ENCODE measurements around the gene SCGN. TPM values are rescaled to one million over a fixed set of nuclear protein-coding genes. Genes with fewer than 3 reads are reported as not detected.

The SCGN gene
- total RNA-seq, 6 experiments from 2014 or later, result 0.74 to 2.2 (median 0.99) TPM

DNA sequence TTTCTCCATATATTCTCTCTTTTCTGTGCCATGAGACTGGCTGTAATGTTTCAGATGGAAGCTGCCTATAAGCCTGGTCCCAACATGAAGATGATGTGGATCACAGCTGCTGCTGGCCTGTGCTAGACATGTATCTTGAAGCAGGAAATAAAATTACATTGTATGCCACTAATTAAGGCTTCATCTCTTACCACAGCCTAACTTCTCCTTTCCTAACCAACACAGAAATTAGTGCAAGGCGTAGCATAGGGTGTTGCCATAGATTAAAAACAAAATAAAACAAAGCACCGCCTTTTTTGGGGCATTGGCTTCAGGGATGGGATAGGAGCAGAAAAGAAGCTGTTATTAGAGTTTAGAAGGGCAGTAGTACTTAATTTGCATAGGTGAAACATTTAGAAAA, 97.8 kb downstream of the SCGN start:
- ATAC-seq (no peak), DNase-seq (no peak)
- no peaks in the 10 kb centered on the region for H3K9me3 ChIP-seq
- intact Hi-C loops (cut with DNase I), result no loop called here
- WGBS (ENCODE audit: insufficient coverage, low coverage, low lambda C conversion rate, missing lambda C conversion rate), result 45% methylated on average over 2 of the region's 2 CpGs
- no peak for TF ChIP-seq POLR2A (IDR thresholded peaks at IDR 0.05)
- TF ChIP-seq, protein P1, sequence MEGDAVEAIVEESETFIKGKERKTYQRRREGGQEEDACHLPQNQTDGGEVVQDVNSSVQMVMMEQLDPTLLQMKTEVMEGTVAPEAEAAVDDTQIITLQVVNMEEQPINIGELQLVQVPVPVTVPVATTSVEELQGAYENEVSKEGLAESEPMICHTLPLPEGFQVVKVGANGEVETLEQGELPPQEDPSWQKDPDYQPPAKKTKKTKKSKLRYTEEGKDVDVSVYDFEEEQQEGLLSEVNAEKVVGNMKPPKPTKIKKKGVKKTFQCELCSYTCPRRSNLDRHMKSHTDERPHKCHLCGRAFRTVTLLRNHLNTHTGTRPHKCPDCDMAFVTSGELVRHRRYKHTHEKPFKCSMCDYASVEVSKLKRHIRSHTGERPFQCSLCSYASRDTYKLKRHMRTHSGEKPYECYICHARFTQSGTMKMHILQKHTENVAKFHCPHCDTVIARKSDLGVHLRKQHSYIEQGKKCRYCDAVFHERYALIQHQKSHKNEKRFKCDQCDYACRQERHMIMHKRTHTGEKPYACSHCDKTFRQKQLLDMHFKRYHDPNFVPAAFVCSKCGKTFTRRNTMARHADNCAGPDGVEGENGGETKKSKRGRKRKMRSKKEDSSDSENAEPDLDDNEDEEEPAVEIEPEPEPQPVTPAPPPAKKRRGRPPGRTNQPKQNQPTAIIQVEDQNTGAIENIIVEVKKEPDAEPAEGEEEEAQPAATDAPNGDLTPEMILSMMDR (IDR thresholded peaks at IDR 0.05), result no peak
- peaks cover 0 to 33% (median 14%) of the 10 kb centered on the region in 4 donors for H3K4me1 ChIP-seq
- H3K4me3 ChIP-seq, result no peak overlapping the region
- no peak overlapping the region for H3K27ac ChIP-seq
- no peaks in the 10 kb centered on the region for H3K36me3 ChIP-seq
- H3K27me3 ChIP-seq, result no peaks in the 10 kb centered on the region

DNA sequence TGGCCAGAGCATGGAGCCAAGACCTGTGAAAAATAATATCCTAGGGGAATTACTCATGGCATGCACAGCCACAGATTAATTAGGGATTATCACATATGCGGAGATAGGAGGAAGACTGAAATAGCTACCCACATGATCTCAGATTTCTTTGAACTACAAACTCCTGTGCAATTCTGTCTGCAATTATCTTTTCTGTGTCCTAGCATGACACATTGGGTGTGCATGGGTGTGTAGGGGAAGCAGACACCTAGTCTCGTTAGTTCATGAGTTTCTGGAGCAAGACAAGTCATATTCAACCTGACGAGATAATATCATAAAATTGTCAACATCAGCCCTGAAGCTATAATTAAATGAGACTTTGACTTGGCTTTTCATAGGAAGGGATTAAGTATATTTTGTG, 98.9 kb downstream of the SCGN start:
- ATAC-seq, result no peak
- Histone ChIP-seq H3K4me3 (no peak overlapping the region), H3K27ac (no peak overlapping the region), H3K36me3 (no peaks in the 10 kb centered on the region), H3K27me3 (no peaks in the 10 kb centered on the region), H3K4me1 (peaks cover 0 to 33% (median 12%) of the 10 kb centered on the region in 4 donors), H3K9me3 (no peaks in the 10 kb centered on the region)
- TF ChIP-seq POLR2A (IDR thresholded peaks at IDR 0.05), result no peak
- intact Hi-C loops (cut with DNase I), result no loop called here
- no peak for DNase-seq
- 56% methylated on average over 3 of the region's 3 CpGs for WGBS (ENCODE audit: insufficient coverage, low coverage, low lambda C conversion rate, missing lambda C conversion rate)

Other genes with a start within 250 kb of the SCGN start
- gene SLC17A4, start 102.5 kb downstream of the SCGN start, total RNA-seq, result 10 to 100 TPM in 4 of 6 experiments, 1 to 10 TPM in 2; 6.8 to 23.7 (median 19.5) TPM
- 10 to 100 TPM; 10.5 to 22.8 (median 14.5) TPM for gene SLC17A1, start 179.8 kb downstream of the SCGN start, total RNA-seq
- gene SLC17A3, start 222.0 kb downstream of the SCGN start, total RNA-seq, result 10 to 100 TPM in 5 of 6 experiments, 1 to 10 TPM in 1; 9.5 to 31.4 (median 20.8) TPM

Data from right lobe of liver (tissue), 6 donors.